T-helper 2 cell (primary cell): ENCODE data around the gene ZMAT5.

Source experiments
- DNase-seq, 5 experiments: peaks; one replicate each; pipeline versions ENCODE4 v3.0.0 to v3.0.0-alpha.2; 2012 to 2022

The ZMAT5 gene

GRCh38 chr22:29751669-29752068, 15.1 kb downstream of the ZMAT5 start:
- DNase-seq = no peak

- DNase-seq = peak in 1 of 5 experiments; percentile 74
Measured at GRCh38 chr22:29750559-29751538, 16.0 kb downstream of the ZMAT5 start.

- no peak for DNase-seq
Measured at GRCh38 chr22:29750029-29750428, 16.8 kb downstream of the ZMAT5 start.

- no peak for DNase-seq
Measured at GRCh38 chr22:29748248-29748893, 18.4 kb downstream of the ZMAT5 start.

GRCh38 chr22:29747832-29748231, 19.0 kb downstream of the ZMAT5 start:
- no peak for DNase-seq

- DNase-seq = no peak
Measured at GRCh38 chr22:29744902-29745301, 21.9 kb downstream of the ZMAT5 start.

GRCh38 chr22:29742326-29742725, 24.5 kb downstream of the ZMAT5 start:
- no peak for DNase-seq

- no peak for DNase-seq
Measured at GRCh38 chr22:29741926-29742325, 24.9 kb downstream of the ZMAT5 start.

GRCh38 chr22:29740216-29740615, 26.6 kb downstream of the ZMAT5 start:
- DNase-seq = no peak

GRCh38 chr22:29739346-29739875, 27.4 kb downstream of the ZMAT5 start:
- DNase-seq = no peak

- no peak for DNase-seq
Measured at GRCh38 chr22:29738118-29738815, 28.5 kb downstream of the ZMAT5 start.

GRCh38 chr22:29737251-29738117, 29.3 kb downstream of the ZMAT5 start:
- no peak for DNase-seq

GRCh38 chr22:29735416-29735815, 31.4 kb downstream of the ZMAT5 start:
- DNase-seq = no peak

GRCh38 chr22:29734838-29735237, 32.0 kb downstream of the ZMAT5 start:
- DNase-seq = no peak

- DNase-seq = no peak
Measured at GRCh38 chr22:29734406-29734805, 32.4 kb downstream of the ZMAT5 start.

GRCh38 chr22:29733362-29734201, 33.2 kb downstream of the ZMAT5 start:
- no peak for DNase-seq

GRCh38 chr22:29732883-29733282, 33.9 kb downstream of the ZMAT5 start:
- DNase-seq = no peak

GRCh38 chr22:29731058-29731850, 35.6 kb downstream of the ZMAT5 start:
- DNase-seq = no peak

- no peak for DNase-seq
Measured at GRCh38 chr22:29729161-29729560, 37.6 kb downstream of the ZMAT5 start.

- DNase-seq = no peak
Measured at GRCh38 chr22:29727131-29727523, 39.7 kb downstream of the ZMAT5 start.
